Vagina (tissue), 2 donors: ENCODE measurements around the gene CYP51A1. TPM values are rescaled to one million over a fixed set of nuclear protein-coding genes. Genes with fewer than 3 reads are reported as not detected.
A peak's percentile ranks its signal among the peaks of the same experiment; 100 is the strongest.
"Not testable (repeated sequence)": the region's sequence is repeated elsewhere in the genome, so short reads cannot be mapped to it uniquely, and the experiment has no call there.

ENCODE experiments used
- DNase-seq, 2 donors: peaks; one replicate each; pipeline ENCODE4 v3.0.0-alpha.2; 2017; ENCODE audit errors: extremely low spot score in 2 of 2
- H3K27ac ChIP-seq: fragments of 200-600 bp; sonication (generic); one replicate; pipeline ENCODE4 v1.5.1; 2019
- H3K27me3 ChIP-seq: fragments of 200-600 bp; sonication (generic); one replicate; pipeline ENCODE4 v1.5.1; 2019
- H3K36me3 ChIP-seq, 2 donors: fragments of 200-600 bp; sonication (generic); one replicate each; pipeline ENCODE4 v1.5.1; 2017 to 2019
- H3K4me1 ChIP-seq: fragments of 200-600 bp; sonication (generic); one replicate; pipeline ENCODE4 v1.5.1; 2019
- H3K4me3 ChIP-seq, 2 donors: fragments of 200-600 bp; sonication (generic); 1 replicate in 1 of 2; 2 replicates in 1 of 2; pipeline ENCODE4 v1.5.1; 2016 to 2019
- H3K9me3 ChIP-seq: fragments of 200-600 bp; sonication (generic); one replicate; pipeline ENCODE4 v1.5.1; 2019
- POLR2A ChIP-seq, 2 donors: fragments of 450-650 bp; IDR thresholded peaks; one replicate each; pipeline ENCODE4 v1.6.1; 2017; ENCODE audit warnings: antibody characterized with exemption in 2 of 2, mild to moderate bottlenecking in 2 of 2, moderate library complexity in 2 of 2
- POLR2AphosphoS5 ChIP-seq, 2 donors: sonication (generic); formaldehyde crosslinking; IDR thresholded peaks; one replicate each; pipeline ENCODE4 v1.9.0; 2017; ENCODE audit warnings: antibody characterized with exemption in 2 of 2, mild to moderate bottlenecking in 2 of 2, low read depth in 1 of 2; ENCODE audit not compliant: insufficient read depth in 1 of 2
- intact Hi-C: fragments of 100-400 bp; cut with DNase I; formaldehyde crosslinking; loops from one replicate; pipeline ENCODE4 v1.15.1; 2023
- total RNA-seq: library from RNA; depleted of rRNA; stranded (reverse); fragments of >200 nt; gene quantifications from one replicate; pipeline ENCODE4 v1.2.3, GENCODE V29; 2016
- TF ChIP-seq, protein P1 (sequence below), 3 experiments: fragments of 450-650 bp in 2 of 3; fragments of 200-600 bp in 1 of 3; sonication (generic) in 1 of 3; IDR thresholded peaks; one replicate each; pipeline ENCODE4 v1.5.1; 2017 to 2019; ENCODE audit warnings: antibody characterized with exemption in 3 of 3, mild to moderate bottlenecking in 2 of 3, moderate library complexity in 2 of 3

CYP51A1 gene
- total RNA-seq, result 39.0 TPM

GRCh38 chr7:92134271-92135051 is at the start of gene CYP51A1:
TSS of gene CYP51A1 (minus strand) at chr7:92134477. CDS start at chr7:92134364, 113 bp downstream.
- TF ChIP-seq POLR2AphosphoS5 (IDR thresholded peaks at IDR 0.05; ENCODE audit: insufficient read depth in 1 of 2, low read depth in 1 of 2), result peak; percentile 94 to 99
- TF ChIP-seq, protein P1, sequence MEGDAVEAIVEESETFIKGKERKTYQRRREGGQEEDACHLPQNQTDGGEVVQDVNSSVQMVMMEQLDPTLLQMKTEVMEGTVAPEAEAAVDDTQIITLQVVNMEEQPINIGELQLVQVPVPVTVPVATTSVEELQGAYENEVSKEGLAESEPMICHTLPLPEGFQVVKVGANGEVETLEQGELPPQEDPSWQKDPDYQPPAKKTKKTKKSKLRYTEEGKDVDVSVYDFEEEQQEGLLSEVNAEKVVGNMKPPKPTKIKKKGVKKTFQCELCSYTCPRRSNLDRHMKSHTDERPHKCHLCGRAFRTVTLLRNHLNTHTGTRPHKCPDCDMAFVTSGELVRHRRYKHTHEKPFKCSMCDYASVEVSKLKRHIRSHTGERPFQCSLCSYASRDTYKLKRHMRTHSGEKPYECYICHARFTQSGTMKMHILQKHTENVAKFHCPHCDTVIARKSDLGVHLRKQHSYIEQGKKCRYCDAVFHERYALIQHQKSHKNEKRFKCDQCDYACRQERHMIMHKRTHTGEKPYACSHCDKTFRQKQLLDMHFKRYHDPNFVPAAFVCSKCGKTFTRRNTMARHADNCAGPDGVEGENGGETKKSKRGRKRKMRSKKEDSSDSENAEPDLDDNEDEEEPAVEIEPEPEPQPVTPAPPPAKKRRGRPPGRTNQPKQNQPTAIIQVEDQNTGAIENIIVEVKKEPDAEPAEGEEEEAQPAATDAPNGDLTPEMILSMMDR (IDR thresholded peaks at IDR 0.05), result no peak
- TF ChIP-seq POLR2A (IDR thresholded peaks at IDR 0.05), result peak; percentile 32 to 93
- peaks cover 27% of the 10 kb centered on the region for H3K4me1 ChIP-seq
- no peaks in the 10 kb centered on the region for H3K9me3 ChIP-seq
- intact Hi-C loops, result loop anchor here (5.0 kb wide), 1 partner anchor 313 kb away; the partner anchor contains the start of gene GATAD1
- peak within 1 kb of the TSS; percentile 98 for H3K27ac ChIP-seq
- H3K27me3 ChIP-seq, result no peaks in the 10 kb centered on the region
- H3K4me3 ChIP-seq, result peak within 1 kb of the TSS; percentile 88 to 98
- no peaks in the 10 kb centered on the region for H3K36me3 ChIP-seq
- peak in 1 of 2 donors; percentile 96 for DNase-seq

DNA sequence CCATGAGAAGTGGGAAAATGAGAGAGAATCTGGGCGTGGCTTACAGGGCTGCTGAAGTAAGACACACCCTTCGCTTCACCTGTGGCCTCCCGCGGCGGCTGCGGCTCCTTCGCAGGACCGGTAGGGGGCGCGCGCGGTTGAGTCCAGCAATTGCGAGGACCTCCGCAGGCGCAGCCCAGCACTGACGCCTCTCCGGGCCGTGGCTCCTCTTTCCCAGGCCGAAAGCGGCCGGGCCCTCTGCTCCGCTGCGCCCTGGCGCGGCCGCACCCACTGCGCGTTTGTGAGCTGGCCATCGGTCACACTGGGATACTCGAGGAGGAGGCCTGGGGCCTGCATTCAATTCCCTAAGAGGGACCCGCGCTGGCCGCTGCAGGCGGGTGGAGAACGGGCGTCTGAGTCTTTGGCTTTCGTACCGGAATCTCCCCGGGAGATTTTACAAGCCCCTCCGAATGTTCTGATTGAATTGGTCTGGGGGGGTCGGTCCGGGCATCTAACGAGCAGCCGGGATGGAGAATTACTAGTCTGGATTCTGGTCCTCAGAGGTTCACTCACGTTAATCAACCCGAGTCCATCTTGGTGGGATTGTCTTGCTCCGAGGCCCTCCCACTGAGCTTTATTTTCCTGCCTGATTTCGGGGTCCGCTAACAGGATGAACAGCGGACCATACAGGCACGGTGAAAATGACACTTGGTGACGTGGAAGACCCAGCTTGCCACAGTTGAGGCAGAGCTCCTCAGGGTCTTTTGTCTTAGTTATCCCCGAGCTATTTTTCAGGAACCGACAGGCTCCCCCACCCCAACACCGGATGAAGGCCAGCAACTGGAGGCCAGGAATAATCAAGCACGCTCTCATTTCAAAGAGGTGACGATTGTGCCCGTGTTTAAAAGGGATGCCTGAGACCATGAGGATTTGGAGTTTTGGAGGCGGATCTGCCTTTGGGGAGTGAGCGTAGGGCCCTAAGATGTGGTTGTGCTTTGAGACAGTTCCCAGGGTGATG is 44.9 kb upstream of the CYP51A1 start, which contains the start of gene LRRD1:
LRRD1 (minus strand) TSS at position 215 of the 997 bp plus-strand sequence. CDS start 13,940 bp downstream, outside the sequence.
- intact Hi-C loops, result no loop called here
- TF ChIP-seq POLR2AphosphoS5 (IDR thresholded peaks at IDR 0.05; ENCODE audit: insufficient read depth in 1 of 2, low read depth in 1 of 2) (peak; percentile 65 to 68), POLR2A (IDR thresholded peaks at IDR 0.05) (no peak)
- TF ChIP-seq, protein P1 (IDR thresholded peaks at IDR 0.05), result peak; percentile 91 to 94 (median 93)
- no peaks in the 10 kb centered on the region for H3K9me3 ChIP-seq
- no peaks in the 10 kb centered on the region for H3K36me3 ChIP-seq
- no peaks in the 10 kb centered on the region for H3K27me3 ChIP-seq
- peak within 1 kb of the TSS; percentile 86 for H3K27ac ChIP-seq
- peak within 1 kb of the TSS; percentile 50 to 72 for H3K4me3 ChIP-seq
- peak in 1 of 2 donors; percentile 87 for DNase-seq
- H3K4me1 ChIP-seq, result peaks cover 6% of the 10 kb centered on the region

DNA sequence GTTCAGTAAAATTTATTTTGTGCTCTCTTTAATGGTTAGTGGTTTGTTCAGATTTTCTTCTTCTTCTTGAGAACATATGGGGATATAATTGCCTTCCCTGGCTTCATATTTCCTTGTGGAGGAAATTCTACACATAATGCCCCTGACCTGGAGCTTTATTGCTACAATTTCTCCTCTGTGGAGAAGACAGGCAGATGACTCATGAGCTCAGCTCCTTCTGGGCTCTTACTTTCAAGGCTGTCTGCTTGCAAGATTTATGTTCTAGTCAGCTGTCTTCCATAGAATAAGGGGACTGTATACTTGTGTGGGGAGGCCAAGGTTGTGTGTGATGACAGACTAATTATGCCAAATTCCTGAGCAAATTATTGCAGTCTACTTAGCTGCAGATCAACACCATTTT is 43.1 kb upstream of the CYP51A1 start:
- Histone ChIP-seq H3K27me3 (no peaks in the 10 kb centered on the region), H3K36me3 (no peaks in the 10 kb centered on the region), H3K27ac (no peak overlapping the region), H3K9me3 (no peaks in the 10 kb centered on the region), H3K4me3 (no peak overlapping the region), H3K4me1 (peaks cover 6% of the 10 kb centered on the region)
- TF ChIP-seq, protein P1 (IDR thresholded peaks at IDR 0.05), result no peak
- TF ChIP-seq POLR2A (IDR thresholded peaks at IDR 0.05) (no peak), POLR2AphosphoS5 (IDR thresholded peaks at IDR 0.05; ENCODE audit: insufficient read depth in 1 of 2, low read depth in 1 of 2) (no peak)
- no peak for DNase-seq
- intact Hi-C loops, result no loop called here

DNA sequence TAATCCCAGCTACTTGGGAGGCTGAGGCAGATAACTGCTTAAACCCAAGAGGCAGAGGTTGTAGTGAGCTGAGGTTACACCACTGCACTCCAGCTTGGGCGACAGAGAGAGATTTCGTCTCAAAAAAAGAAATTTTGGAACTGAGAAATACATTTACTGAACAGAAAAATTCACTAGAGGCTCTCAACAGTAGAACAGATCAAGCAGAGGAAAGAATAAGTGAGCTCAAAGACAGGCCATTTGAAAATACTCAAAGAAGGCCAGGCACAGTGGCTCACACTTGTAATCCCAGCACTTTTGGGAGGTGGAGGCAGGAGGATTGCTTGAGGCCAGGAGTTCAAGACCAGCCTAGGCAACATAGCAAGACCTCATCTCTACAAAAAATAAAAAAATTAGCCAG is 35.3 kb upstream of the CYP51A1 start:
- DNase-seq, H3K9me3 ChIP-seq, intact Hi-C loops, H3K36me3 ChIP-seq, H3K27me3 ChIP-seq, H3K4me3 ChIP-seq, H3K4me1 ChIP-seq, H3K27ac ChIP-seq: not testable (repeated sequence)

- intact Hi-C loops, result no loop called here
- Histone ChIP-seq H3K4me1 (no peaks in the 10 kb centered on the region), H3K27me3 (no peaks in the 10 kb centered on the region), H3K36me3 (no peaks in the 10 kb centered on the region), H3K4me3 (no peak overlapping the region), H3K9me3 (no peaks in the 10 kb centered on the region), H3K27ac (no peak overlapping the region)
- DNase-seq, result no peak
- TF ChIP-seq POLR2AphosphoS5 (IDR thresholded peaks at IDR 0.05; ENCODE audit: insufficient read depth in 1 of 2, low read depth in 1 of 2) (no peak), POLR2A (IDR thresholded peaks at IDR 0.05) (no peak)
- TF ChIP-seq, protein P1 (IDR thresholded peaks at IDR 0.05), result no peak
Measured at GRCh38 chr7:92161271-92161670, 27.0 kb upstream of the CYP51A1 start.
